ENCODE data around the gene QRICH2.
"Not testable (repeated sequence)": the region's sequence is repeated elsewhere in the genome, so short reads cannot be mapped to it uniquely, and the experiment has no call there.

Gene QRICH2

DNA sequence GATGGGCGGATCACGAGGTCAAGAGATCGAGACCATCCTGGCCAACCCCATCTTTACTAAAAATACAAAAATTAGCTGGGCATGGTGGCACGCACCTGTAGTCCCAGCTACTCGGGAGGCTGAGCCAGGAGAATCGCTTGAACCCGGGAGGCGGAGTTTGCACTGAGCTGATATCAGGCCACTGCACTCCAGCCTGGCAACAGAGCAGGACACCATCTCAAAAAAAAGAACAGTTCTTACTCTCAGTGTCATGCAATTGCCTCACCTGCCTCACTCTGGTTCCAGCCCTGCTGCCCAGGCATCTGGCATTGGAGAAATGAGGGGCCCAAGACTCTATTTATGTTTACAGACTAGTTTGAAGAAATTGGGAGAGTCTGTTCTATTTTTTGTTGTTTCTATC, 63.4 kb downstream of the QRICH2 start:
- DNase-seq = not testable (repeated sequence)

- DNase-seq = no peak
Observed at GRCh38 chr17:76243826-76244679, 64.0 kb downstream of the QRICH2 start.

- DNase-seq = no peak
Observed at GRCh38 chr17:76241691-76242255, 66.3 kb downstream of the QRICH2 start.

GRCh38 chr17:76241204-76241538, 66.9 kb downstream of the QRICH2 start:
- no peak for DNase-seq

GRCh38 chr17:76240461-76241203, 67.4 kb downstream of the QRICH2 start, which contains the start of gene RNF157:
Gene RNF157, minus strand, starts transcription at chr17:76240493. Its CDS starts 253 bp downstream, at chr17:76240240.
- DNase-seq = peak; percentile 64

GRCh38 chr17:76239538-76240274, 68.4 kb downstream of the QRICH2 start:
- no peak for DNase-seq

GRCh38 chr17:76238847-76239537, 69.1 kb downstream of the QRICH2 start:
- DNase-seq = no peak

DNA sequence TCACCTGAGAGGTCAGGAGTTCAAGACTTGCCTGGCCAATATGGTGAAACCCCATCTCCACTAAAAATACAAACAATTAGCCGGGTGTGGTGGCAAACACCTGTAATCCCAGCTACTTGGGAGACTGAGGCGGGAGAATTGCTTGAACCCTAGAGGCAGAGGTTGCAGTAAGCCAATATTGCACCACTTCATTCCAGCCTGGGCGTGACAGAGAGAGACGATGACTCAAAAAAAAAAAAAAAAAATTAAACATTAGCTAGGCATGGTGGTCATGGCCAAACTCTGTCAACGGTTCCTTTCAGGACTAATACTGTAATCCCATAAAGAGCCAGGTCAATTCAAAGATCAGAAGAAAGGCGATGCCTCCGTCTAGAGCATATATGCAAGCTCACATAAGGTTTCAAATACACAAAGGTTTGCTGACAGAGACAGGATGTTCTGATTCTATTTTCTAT, 70.2 kb downstream of the QRICH2 start:
- no peak for DNase-seq

- DNase-seq = no peak
Observed at GRCh38 chr17:76236603-76237002, 71.5 kb downstream of the QRICH2 start.

DNA sequence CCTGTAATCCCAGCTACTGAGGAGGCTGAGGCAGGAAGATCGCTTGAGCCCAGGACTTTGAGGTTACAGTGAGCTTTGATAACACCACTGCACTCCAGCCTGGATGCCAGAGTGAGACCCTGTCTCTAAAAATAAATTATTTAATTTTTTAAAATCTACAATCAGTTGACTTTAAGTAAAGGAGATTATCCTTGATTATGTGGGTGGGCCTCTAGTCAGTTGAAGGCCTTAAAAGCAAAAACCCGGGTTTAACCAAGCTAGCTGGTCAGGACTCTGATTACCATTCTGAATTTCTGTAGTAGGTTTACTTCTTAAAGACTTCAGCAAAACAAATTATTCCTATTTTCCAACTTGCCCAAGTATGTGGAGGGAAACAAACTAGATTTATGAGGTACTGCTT, 72.2 kb downstream of the QRICH2 start:
- no peak for DNase-seq

DNA sequence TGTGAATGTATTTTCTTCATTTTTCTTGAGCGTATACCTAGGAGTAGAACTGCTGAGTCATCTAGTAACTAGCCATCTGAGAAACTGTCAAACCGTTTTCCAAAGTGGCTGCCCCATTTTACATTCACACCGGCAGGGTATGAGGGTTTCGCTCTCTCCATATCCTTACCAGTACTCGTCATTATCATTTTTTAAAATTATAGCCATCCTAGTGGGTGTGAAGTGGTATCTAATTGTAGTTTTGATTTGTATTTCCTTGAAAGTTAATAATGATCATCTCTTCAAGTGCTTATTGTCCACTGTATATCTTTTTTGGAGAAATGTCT, 73.8 kb downstream of the QRICH2 start:
- DNase-seq = no peak

- DNase-seq = no peak
Observed at GRCh38 chr17:76233588-76234353, 74.3 kb downstream of the QRICH2 start.

DNA sequence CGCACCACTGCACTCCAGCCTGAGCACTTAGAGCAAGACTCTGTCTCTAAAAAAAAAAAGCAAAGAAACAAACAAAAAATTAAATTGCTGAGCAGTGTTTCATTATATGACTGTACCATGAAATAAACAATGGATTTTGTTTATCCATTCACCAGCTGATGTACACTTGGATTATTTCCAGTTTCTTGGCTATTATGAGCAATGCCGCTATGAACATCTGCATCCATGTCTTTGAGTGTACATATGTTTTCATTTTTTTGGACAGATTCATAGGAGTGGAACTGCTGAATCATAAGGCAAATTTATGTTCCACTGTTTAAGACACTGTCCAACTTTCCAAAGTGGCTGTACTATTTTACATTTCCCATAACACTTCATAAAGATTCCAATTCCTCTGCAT, 75.7 kb downstream of the QRICH2 start:
- DNase-seq = no peak

- DNase-seq = not testable (repeated sequence)
Observed at GRCh38 chr17:76226749-76227148, 81.3 kb downstream of the QRICH2 start.

DNA sequence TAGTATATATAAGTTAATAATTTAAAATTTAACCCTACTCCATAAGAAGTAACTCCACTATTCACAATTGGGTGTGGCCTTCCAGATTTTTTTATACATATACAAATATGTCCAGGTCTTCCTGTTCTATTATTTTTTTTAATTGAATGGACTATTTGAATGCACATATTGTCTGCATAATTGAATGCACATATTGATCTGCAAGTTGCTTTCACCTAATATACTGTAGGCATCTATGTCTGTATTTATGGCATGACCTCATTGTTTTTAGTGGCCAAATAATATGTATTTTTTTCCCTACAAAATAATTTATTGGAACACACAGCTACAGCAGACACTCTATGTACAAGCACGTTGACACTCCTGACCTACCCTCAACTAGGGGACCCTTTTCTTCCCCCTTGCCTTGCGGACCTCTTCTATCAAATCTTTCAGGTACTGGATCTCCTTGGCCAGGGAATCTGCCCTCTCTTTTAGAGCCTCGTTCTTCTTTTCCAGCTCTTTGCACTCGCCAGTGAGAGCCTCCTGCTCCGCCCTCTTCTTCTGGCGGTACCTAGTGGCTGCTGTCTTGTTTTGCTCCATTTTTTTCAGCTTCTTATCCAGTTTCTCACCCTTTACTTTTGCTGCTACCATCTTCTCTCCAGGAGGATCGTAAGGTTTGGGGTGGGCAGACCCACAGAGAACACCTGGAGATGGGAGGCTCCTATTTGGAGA, 82.5 kb downstream of the QRICH2 start:
- not testable (repeated sequence) for DNase-seq
